C1 segment of cervical spinal cord (tissue), 14 donors: ENCODE measurements around the gene DNAJA2.
A peak's percentile ranks its signal among the peaks of the same experiment; 100 is the strongest.
"Not testable (repeated sequence)": the region's sequence is repeated elsewhere in the genome, so short reads cannot be mapped to it uniquely, and the experiment has no call there.

Source experiments
- DNase-seq, 14 donors: peaks; one replicate each; lab custom pipeline; 2025; lab: John Stamatoyannopoulos, UW

Gene DNAJA2

DNA sequence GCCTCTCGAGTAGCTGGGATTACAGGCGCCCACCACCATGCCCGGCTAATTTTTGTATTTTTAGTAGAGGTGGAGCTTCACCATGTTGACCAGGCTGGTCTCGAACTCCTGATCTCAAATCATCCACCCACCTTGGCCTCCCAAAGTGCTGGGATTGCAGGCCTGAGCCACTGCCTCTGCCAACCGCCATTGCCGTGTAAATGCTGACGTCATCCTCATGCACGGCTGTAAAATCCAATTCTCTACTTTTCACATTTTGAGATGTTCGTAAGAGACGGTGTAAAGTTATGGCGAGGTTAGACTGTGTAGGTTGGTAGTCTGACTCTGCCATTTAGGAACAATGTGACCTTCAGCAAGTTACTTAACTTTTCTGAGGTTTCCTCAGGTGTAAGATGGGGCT is 1.7 kb upstream of the DNAJA2 start:
- DNase-seq = no peak

DNA sequence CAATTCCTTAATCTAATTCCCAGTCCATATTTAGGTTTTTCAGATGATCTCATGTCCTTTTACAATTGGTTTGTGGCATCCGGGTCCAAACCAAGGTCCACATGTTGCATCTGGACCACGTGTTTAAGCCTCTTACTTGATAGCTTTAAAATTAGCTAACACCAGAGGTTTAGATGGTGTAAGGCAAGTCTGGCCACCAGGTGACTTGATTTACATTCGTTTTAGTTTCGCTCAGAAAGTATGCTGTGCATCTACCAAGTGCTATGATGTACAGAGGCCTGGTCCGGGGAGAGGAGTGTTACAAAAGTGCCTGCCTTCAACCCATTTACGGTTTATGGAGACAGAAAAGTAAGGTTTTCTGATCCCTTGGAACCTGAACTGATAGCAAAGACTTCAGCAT is 878 bp upstream of the DNAJA2 start:
- peak in 1 of 14 donors; percentile 2 for DNase-seq

DNA sequence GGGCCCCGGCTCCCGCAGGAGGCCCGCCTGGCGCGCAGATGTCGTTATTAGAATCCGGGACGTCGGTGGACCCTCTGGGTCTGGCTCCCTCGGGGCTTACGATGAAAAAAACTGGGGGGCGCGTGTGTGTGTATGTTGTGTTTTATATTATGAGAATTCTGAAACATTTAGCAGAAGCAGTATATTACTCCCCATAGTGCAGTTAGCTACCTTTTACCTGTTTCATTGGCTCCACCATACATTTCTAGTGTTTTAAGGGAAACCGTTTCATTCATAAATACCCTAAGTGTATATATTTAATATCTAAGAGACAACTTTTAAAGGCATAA is 486 bp upstream of the DNAJA2 start:
- DNase-seq = no peak

DNA sequence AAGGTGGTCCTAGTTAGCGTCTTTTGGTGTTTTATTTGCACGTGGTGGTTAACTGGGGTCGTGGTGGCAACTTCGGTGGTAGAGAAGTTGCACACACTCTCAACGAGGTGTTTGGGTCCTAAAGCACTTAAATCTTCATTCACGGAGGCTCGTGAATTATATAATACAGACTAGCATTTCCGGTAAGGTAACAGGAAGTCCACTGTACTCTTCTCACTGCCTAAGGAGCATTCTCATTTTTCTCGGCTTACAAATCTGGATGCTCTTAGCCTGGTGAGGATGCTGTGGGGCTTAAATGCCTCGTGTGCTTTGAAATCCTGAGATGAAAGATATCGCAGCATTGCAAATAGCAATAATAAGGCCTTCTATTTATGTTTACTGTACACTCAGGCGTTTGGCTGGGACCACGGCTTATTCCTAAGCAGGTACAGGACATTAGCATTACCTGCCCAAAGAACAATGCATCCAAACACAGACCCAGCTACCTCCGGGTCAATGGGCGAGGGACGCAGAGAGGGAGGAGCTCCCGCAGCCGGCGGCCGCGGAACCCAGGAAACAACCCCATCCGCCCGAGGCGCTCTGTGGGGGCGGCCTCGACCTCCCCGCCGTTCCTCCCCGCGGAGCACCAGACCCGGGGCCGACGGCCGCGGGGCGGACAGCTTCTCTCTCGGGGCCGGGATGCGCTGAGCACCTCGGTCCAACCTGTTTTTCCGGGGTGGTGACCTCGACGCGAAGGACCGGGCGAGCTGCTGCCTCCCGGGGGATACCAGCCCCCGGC is 856 bp downstream of the DNAJA2 start:
- peak in 8 of 14 donors; percentile 3 to 49 (median 33) for DNase-seq

DNA sequence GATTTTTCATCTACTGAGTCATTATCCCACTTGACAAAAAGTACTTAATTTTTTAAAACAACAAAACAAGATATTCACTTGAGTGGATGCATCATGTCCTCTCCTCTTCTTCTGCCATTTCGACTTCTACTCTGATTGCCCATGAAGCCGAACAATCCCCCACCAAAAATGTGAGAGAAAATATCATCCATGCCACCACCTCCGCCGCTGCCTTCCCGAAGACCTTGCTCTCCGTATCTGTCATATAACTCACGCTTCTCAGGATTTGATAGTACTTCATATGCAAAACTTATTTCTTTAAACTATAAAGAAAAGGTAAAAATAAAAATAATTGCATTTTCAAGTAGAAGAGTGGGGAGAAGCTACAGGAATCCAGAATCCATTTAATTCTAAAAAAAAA is 2.2 kb downstream of the DNAJA2 start:
- DNase-seq = no peak

DNA sequence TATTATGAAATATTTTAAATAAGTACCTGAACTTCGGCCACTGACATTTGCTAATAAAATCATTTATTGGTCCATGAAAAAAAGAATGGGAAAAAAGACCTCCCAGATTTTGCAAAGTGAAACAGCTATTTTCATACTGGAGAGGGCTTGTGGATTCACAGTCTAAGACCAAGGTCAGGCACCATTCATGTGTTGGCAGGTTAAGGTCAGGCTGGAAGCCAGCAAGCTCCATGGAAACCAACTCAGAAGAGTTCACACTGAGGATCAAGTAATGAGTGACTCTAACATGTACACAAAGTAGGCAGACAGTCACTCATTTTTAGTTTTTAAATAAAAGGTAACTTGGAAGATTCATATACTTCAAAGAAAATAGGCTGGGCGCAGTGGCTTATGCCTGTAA is 3.4 kb downstream of the DNAJA2 start:
- peak in 2 of 14 donors; percentile 1 to 11 for DNase-seq

DNA sequence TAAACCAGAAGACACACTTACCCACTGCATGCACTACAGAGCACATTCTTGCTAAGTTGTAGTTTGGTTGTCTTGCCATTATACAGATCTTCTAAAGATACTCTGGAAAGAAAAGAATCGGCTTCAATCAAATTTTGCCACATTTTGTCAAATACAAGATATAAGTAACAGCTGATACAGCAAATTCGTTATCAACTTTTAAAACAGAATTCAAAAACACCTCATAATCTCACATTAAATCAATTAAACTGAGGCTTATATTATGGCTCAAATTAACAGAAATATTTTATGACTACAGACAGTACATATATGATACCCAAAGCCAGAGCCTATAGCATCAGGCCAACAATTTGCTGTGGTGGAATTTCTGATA is 5.4 kb downstream of the DNAJA2 start:
- no peak for DNase-seq

DNA sequence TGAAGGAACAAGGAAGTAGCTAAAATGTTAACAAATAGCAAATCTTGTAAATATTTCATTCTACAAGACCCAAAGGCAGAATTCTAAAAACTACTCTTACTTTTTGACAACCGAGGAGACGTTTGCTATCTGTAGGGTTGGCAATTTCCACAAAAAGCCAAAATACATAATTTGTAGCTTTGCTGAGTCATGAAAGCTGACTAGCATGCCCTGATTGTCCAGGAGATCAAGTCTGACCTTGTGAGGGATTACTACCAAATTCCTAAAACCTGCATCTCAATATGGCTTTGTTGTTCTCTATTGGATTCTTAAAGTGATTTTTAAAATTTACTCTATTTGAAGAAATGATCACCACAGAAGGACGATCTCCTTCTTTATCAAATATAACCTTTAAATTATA is 10.8 kb downstream of the DNAJA2 start:
- DNase-seq = no peak

DNA sequence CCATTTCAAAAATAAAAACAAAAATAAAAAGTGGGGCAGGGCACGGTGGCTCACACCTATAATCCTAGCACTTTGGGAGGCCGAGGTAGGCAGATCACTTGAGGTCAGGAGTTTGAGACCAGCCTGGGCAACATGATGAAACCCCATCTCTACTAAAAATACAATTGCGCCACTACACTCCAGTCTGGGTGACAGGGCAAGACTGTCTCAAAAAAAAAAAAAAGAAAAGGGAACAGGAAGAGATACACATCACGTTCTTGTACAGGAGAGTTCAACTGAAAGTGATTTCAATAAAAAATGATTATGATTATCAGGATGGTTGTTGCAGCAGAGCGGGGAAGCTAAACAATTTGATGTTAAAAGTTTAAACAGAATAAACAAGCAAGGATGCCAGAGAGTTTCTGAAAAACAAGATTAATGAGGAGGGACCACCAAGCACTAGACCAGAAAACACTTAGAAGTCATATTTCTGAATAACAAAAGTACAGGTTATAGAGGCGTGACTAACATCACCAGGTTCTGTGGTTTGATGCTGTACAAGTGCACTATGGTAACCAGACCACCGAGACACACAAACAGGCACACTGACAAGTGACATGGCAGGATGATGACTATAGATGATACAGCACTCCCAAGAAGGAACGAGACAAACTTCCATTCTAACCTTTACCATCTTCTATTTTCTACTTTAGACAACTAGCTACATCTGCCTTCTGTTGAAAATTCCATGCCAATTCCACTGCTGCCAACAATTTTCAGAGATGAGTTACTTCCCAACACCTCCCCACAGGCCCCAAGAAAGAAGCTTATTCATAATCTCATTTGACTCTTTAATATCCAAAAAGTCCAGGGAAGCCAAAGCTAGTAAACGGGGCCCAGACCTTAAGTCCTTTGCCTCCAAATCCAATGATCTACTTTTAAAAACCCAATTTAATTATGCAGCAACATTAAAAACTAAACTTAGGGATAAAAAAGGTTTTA is 11.8 kb downstream of the DNAJA2 start:
- DNase-seq = no peak

DNA sequence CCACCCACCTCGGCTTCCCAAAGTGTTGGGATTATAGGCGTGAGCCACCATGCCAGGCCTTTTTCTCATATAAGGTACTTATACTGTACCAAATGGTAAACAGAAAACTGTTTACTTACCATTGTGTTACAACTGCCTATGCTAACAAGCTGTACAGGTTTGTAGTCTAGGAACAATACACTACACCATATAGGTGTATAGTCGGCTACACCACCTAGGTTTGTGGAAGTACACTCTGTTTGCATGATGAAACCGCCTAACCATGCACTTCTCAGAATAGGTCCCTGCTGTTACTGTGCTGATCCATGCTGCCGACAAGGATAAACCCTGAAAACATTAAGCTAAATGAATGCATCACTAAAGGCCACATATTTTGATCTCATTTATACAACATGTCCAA is 18.9 kb downstream of the DNAJA2 start:
- no peak for DNase-seq

DNA sequence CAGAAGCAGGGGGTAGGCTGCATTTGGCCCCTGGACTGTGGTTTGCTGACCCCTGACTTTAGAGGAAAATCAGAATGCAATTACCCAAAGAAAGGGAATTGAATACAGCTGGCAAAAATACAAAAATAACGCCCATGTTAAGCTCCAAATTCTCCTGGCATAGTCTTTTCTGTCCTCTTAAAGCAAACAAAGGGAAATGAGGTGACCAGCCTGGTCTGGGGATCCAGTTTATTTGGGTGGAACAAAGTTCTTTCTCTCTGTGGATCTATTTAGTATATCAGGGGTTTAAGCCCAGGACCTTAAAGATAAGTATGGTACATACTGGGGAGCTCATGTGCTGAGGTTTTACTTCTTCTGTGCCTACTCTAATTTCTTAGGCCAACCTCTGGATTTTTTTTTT is 23.5 kb downstream of the DNAJA2 start:
- no peak for DNase-seq

DNA sequence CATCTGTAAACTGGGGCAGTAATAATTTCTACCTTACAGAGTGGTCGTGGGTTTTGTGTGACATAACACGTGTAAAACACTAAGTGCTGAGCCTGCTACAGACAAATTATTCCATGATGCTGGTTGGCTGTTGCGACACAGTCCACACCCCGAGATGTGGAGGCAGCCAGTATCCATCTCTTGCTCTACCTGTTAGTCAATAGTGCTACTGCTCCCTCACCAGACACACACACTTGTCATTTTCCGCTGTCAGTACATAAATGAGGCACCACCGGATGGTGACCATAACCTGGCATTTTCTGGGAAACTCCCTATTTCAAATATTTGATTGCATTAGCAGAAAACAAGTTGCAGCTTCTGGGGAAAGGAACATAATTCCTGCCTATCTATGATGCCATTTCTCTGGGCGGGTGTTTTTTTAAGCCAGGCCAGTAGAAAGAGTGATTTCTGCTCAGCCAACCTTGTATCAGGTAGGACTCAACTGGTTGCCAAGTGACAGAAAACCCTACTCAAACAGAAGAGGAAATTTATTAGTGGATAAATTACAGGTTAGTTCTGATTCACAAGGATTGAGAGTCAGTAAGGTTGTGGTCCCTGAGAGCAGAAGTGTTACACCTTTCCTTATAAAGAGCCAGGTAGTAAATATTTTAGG is 24.1 kb downstream of the DNAJA2 start:
- no peak for DNase-seq

DNA sequence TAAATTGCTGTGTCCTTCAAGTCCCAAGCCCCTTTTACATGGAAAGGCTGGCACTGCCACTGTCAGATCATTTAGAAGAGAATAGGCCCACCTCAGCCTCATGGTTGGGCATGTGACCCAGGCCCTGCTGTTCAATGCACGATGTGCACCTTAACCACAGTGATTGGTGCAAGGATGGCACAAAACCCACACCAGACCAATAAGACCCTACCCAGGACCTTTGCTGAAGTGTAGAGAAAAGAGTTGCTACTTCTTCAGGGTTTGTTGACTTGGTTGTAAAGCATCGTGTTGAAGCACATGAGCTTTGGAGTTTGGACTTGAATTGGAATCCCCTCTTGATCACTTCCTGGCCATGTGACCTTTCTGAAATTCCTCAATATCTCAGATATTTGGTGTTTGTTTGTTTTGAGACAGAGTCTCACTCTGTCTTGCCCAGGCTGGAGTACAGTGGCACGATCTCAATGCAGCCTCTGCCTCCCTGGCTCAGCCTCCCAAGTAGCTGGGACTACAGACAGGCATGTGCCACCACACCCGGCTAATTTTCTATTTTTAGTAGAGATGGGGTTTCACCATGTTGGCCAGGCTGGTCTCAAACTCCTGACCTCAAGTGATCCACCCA is 24.8 kb downstream of the DNAJA2 start:
- no peak for DNase-seq

DNA sequence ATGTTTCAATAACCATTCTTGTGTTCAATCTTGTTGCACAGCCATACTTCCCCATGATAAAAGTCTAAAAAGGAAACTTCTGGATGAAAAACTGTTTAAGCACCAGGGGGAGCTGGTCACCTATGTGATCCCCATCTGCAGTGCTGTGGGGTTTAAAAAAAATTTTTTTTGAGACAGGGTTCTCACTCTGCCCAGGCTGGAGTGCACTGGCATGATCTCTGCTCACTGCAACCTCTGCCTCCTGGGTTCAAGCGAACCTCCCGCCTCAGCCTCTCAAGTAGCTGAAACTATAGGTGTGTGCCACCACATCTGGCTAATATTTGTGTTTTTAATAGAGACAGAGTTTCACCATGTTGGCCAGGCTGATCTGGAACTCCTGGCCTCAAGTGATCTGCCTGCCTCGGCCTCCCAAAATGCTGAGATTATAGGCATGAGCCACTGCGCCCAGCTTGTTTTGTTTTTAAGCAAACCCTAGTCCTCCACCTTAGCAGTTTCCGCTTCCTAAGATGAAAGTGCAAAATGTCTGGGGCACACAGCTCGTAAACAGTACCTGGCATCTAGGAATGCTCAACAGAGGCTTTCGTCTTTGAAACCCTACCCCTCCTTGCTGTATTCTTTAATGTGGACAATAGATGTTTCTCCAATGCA is 25.4 kb downstream of the DNAJA2 start:
- DNase-seq = no peak

DNA sequence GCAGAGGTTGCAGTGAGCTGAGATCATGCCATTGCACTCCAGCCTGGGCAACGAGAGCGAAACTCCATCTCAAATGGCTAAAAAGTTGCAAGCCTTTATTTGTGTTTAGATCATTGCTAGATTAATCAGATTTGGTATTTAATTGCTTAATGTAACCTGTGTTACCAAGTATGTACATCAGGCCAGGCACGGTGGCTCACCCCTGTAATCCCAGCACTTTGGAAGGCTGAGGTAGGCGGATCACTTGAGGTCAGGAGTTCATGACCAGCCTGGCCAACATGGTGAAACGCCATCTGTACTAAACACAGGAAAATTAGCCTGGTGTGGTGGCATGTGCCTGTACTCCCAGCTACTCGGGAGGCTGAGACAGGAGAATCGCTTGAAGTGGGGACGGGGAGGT is 28.8 kb downstream of the DNAJA2 start:
- DNase-seq = not testable (repeated sequence)

DNA sequence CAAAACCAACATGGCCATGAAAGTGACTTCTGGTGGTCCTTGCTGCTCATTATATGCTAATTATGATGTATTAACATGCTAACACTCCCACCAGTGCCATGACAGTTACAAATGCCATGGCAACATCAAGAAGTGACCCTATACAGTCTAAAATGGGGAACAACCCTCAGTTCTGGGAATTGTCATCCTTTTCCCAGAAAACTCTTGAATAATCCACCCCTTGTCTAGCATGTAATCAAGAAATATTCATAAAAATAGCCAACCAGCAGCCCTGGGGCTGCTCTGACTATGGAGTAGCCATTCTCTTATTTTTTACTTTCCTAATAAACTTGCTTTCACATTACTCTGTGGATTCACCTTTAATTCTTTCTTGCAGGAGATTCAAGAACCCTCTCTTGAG is 35.9 kb downstream of the DNAJA2 start:
- no peak for DNase-seq

DNA sequence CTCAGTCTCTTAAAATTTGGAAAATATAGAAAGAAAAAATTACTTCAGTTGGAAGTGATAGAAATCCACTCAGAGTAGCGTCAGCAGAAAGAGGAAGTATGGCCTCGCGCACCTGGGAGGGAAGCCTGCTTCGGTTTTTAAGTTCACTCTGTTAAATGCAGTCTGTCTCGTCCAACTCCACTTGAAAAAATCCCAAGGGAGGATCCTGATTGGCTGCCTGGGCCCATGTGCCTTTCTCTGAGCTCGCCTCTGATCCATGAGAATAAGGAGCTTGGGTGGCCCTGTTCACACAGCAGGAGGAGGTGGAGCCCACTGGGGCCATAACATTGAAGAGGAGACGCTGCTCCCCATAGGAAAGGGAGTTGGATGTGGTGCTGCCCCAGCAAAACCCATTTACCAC is 40.7 kb downstream of the DNAJA2 start:
- DNase-seq = no peak

DNA sequence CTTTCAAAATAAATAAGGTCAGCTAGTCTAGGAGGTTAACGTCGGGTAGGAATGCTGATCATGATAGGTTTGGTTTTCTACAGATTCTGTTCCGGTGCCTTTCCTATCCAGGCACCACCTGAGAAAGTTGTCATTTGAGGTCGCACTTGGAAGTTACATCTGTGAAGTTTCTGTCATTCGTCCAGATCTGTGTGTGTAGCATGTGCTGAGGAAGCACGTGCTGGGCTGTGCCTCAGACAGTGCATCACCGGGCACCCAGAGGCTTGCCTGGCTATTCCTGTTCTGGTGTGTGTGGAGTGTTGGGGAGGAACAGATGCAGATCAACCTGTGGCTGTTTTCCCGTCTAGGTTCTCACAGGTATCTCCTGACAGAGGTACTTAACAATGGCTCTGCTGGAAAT is 42.6 kb downstream of the DNAJA2 start:
- DNase-seq = no peak

DNA sequence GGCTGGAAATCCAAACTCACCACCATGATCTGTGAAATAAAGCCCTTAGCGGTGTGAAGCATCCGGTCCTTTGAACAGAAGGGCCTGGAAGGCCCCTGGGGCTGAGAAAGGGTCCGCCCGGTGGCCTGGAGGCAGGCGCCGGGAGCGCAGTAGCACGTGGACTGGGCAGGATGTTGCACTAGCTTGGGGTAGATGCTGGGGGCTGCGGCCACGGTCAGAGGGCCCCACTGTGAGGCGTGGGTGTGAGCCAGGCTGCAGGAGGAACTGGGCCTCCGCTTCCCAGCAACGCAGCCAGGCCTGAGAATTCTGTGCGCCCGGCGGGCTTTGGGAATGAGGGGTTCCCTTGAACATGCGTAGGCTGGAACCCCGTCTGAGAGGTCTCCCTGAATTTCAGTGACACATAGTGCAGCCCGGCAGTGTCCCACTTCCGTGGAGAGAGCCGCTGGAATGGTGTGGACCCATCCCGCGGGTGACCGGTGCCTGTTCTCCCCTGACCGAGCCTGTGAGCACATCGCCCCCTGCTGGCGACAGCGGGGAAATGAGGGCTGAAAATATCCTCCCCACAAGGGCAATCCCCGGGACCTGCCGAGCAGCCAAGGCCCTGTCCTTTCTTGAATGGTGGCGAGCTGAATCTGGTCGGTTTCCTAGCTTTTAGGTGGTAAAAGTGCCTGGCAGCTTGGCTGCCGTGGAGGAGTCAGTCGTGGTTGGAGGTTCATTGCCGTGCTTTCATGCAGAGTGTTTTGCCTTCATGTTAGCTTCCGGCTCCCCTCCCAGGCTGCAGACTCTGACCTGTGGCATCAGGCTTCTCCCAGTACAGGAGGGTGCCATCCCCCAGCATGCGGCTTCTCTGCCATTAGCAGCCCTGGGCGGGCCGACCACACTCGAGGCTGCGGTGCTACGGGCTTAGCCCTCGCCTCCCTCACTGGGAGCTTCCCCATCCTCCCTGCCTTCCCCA is 43.8 kb downstream of the DNAJA2 start:
- DNase-seq = peak; percentile 20 to 82 (median 62)

DNA sequence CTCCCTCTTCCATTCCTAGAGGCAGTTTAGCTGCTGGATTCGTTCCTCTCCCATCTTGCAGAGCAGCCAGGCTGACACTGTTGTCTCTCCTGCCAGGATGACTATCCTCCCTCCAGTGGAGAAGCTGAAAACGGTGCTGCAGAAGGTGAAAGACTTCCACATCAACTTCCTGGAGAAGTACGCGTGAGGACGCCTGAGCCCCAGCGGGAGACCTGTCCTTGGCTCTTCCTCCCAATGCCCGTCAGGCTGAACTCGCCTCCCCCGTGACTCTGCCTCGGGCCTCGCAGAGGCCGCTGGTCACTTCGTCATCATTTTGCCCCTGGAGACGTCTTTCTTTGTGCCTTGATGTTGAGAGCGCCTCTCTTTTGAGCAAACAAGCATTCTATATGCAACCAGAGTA is 44.7 kb downstream of the DNAJA2 start:
- no peak for DNase-seq
